GM12892 (cell line): ENCODE data around the gene AHDC1.
A peak's percentile ranks its signal among the peaks of the same experiment; 100 is the strongest.

ENCODE experiments used
- DNase-seq: peaks from one replicate; pipeline ENCODE4 v3.0.0; 2011; ENCODE audit not compliant: insufficient read length
- FAIRE-seq: peaks from 2 replicates; lab custom pipeline; 2011; peaks lifted over from hg19 to GRCh38; lab: Jason Lieb, UNC
- POLR2A ChIP-seq: IDR thresholded peaks from 2 replicates; pipeline ENCODE4 v1.6.1; 2011; ENCODE audit warnings: low read depth, low read length, control low read depth
- POLR2AphosphoS5 ChIP-seq: IDR thresholded peaks from 2 replicates; pipeline ENCODE4 v1.6.1; 2011; ENCODE audit warnings: low read depth, low read length, control low read depth
- TAF1 ChIP-seq: IDR thresholded peaks from 2 replicates; pipeline ENCODE4 v1.6.1; 2011; ENCODE audit warnings: low read depth, mild to moderate bottlenecking, control low read depth, low read length, borderline replicate concordance

Gene AHDC1

DNA sequence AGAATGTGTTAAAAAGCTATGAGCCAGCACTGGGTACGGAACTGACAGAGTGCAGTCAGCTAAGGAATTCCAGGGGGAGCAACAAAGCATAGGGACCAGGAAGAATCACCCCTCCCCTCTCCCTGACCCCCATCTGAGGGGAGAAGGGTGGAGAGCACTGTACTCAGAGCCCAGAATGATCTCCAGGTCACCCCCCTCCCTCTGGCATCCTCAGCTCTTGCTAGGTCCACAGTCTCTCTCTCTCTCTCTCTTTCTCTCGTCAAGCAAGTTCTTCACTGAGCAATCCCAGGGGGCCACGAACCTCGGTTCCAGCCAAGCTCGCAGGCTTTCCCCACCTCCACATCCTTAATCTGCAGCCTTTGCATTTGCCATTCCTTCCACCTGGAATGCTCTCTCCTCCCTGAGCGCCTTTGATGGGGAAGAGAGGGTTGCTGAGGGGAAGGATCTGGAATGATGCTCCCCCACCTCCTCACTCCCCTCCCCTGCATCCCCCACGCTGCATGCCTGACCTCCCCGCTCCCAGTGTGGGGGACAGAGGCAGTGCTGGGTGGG is 107.3 kb downstream of the AHDC1 start:
- TF ChIP-seq POLR2A = no peak
- TF ChIP-seq TAF1 = no peak
- TF ChIP-seq POLR2AphosphoS5 = no peak
- no peak for DNase-seq
- FAIRE-seq = no peak

DNA sequence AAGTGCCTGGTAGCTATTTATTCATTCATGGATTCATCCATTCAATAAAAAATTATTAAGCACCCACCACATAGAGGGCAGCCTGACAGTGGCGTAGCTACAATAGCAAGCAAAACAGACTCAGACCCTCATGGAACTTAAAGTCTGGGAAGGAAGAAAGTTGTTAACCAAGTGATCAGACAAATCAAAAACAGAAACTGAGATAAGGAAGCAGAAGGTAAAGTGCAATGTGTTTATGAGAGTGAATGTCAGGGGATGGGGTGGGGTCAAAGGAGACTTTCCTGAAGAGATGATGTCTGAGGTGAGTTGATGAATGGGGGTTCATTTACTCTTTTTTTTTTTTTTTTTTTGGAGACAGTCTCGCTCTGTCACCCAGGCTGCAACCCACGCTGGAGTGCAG is 111.1 kb downstream of the AHDC1 start:
- DNase-seq (no peak), FAIRE-seq (no peak)
- TF ChIP-seq POLR2A = no peak
- no peak for TF ChIP-seq POLR2AphosphoS5
- no peak for TF ChIP-seq TAF1

DNA sequence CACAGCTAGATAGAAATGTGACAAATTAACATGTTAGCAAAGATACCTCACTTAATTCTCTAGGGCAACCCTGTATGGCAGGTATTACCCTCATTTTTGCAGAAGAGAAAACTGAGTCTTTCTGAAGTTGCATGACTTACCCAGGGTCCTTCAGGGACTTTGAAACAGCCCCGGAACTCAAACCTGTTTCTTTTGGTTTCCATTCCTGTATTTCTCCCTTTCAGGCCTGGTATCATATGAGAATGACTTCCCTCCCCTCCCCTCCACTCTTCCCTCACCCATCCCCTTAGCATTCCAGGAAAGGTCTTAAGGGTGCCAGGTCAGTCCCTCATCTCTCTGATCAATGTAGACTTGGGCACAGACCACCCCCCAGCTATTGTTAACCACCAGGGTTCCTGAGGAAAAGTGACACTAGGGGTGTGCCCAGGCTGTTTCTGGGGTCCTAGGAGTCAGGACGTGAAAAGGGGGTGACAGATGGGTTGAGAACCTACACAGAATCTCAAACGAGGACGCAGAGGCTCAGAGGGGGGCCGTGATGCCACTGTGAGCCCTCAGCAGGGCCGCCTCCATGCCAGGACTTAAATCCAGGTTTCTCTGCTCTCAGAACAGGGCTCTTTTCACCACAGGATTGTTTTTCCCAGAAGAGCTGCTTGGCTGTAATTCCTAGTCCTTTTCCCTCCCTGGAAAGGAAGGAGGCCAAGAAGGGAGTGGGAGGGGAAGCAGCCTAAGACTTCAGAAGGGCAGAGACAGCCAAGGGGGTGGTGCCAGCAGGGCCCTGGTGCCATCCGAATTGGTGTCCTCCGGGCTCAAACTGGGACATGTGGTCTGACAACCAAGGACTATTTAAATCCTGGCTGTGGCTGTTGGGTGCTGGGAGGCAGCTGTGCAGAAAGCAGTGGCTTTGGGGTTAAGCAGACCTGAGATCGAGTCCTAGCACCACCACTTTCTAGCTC is 111.9 kb downstream of the AHDC1 start:
- no peak for DNase-seq

DNA sequence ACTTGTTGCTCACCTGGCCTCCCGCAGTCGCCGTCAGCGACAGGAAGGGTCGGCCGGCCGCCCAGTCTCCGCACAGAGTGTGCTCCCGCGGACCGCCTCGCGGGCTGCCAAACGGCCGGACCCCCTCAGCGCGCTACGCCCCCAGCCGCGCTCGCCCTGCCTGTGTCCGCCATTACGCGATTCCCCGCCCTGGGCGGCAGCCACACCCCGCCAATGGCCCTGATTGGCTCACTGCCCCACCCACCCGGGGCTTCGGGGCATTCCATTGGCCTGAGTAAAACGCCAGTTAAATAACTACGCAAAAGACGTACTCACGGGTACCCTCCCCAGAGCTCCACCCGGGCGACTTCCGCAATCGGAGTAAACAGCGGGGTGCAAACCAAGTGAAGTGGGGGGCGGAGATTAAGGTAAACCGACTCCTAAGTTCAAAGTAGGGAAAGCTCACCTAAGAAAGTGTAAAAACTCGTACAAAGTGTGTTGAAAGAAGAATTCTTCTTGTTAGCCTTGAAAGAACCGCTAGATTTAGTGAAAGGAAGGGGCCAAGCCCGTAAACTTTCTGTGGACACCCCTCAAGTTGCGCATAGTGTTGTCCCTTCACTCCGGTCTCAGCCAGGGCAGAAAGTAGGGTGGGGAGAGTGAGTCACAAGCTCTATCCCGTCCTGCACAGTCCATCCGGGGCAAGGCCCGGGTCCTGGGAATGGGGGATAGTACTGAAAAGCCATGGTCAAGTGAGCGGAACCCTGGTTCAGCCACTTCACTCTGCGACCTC is 113.8 kb downstream of the AHDC1 start, which contains the start of gene WASF2:
Gene WASF2 (minus strand): TSS at position 195 of the 769 bp plus-strand sequence. CDS start 61,277 bp downstream, outside the sequence.
- TF ChIP-seq POLR2A (peak; percentile 66), POLR2AphosphoS5 (peak; percentile 79), TAF1 (peak; percentile 92)
- DNase-seq (peak; percentile 80), FAIRE-seq (peak; percentile 94)

More for the DNA sequence above, 111.9 kb downstream of the AHDC1 start:
- TF ChIP-seq TAF1 (no peak), POLR2A (no peak), POLR2AphosphoS5 (no peak)
- peak; percentile 66 for FAIRE-seq

DNA sequence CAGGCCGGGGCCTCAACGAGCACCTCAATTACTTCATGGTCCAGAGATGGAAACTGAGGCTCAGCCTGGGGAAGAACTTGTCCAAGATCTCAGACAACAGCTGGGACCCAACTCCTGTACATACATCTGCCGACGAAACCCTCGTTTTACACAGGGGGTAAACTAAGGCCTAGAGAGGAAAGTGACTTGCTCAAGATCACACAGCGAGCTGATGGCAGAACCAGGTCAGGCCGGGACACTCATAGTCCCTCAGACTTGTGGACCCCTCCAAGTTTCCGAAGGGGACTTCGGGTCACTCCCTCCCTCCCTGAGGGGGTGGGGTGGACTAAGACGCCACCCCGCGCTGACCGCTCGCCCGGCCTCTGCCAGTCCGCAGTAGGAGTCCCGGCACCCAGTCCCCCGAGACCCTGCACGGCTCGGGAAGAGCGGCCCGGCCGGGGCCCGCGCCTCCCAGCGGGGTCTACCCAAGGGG is 114.4 kb downstream of the AHDC1 start:
- DNase-seq (no peak), FAIRE-seq (no peak)
- TF ChIP-seq TAF1 = no peak
- TF ChIP-seq POLR2AphosphoS5 = 0 out of 2 replicates have a peak, but pooled peaks have one; percentile 0

DNA sequence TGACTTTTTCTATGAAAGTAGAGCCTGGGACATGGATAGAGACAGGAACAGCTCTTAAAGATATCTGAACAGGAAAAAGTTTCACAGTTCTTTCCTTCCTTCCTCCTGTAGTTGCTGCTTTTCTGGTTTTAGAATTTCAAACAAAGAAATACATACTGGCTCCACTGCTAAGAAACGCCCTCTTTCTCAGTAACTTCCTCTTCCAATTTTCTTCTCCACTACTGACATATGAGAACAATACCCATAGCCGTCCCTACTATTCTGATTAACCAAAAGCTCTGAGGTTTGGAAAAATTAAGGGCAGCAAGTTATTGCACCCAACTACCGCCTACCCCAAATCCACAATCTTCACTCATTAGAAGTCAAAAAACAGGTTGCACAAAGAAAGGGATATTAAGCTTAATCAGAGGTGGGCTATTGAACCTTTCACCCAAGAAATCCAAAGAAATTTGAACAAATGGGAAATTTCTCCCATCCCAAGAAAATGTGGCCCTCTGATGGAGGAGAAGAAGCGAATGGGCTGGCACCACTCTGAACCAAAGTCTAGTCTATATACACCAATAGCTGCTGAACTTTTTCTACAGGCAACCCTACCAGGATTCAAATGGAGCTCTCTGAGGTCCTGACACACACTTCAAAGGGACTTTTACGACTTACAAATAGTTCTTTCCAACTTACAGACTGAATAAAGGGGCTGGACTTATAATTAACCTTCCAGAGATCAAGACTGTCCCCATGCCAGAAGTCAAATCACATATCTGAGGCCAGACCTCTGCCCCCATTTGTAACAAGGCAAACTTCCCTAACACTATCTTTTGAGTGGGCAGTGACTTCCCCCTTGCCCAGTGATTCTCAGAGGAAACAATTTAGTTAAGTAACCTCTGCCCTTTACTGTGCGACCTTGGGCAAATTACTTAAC is 115.7 kb downstream of the AHDC1 start:
- FAIRE-seq (peak; percentile 42), DNase-seq (no peak)
- no peak for TF ChIP-seq TAF1
- TF ChIP-seq POLR2A = no peak
- no peak for TF ChIP-seq POLR2AphosphoS5

DNA sequence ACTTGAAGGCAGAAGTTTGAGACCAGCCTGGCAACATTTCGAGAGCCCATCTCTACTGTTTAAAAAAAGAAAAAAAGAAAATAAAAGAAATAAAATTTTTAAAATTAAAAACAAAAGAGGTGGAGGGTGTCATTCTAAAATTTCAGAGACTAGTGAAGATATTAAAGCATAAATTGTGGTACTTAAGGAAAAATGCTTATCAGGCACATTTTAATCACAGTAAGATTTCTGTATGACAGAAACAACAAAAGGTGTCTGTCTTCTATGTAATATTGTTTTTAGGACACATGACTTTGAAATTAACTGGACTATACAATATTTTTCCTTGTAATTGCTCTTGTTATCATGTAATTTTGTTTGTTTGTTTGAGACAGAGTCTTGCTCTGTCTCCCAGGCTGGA is 118.6 kb downstream of the AHDC1 start:
- no peak for FAIRE-seq
- no peak for DNase-seq

More for the DNA sequence above, 118.6 kb downstream of the AHDC1 start:
- no peak for TF ChIP-seq TAF1
- no peak for TF ChIP-seq POLR2A
- TF ChIP-seq POLR2AphosphoS5 = no peak
